Activated CD4-positive, alpha-beta T cell treated with anti-CD3 and anti-CD28 coated beads for 36 hours (primary cell): ENCODE measurements around the gene ADA. TPM values are rescaled to one million over a fixed set of nuclear protein-coding genes. Genes with fewer than 3 reads are reported as not detected.
A peak's percentile ranks its signal among the peaks of the same experiment; 100 is the strongest.
"Not testable (repeated sequence)": the region's sequence is repeated elsewhere in the genome, so short reads cannot be mapped to it uniquely, and the experiment has no call there.

ENCODE experiments used
- ATAC-seq: fragments of 200-7000 bp; cut with Tn5 transposase; one replicate; pipeline ENCODE4 v1.10.0; 2021; ENCODE audit warnings: mild to moderate bottlenecking, moderate library complexity
- CTCF ChIA-PET: fragments of 350-600 bp; sonication (Branson Sonifier 250); formaldehyde crosslinking; loops from one replicate; lab custom pipeline; 2021; ENCODE audit warnings: antibody characterized with exemption; lab: Charles Lee
- POLR2A ChIA-PET: fragments of 350-600 bp; sonication (Branson Sonifier 250); formaldehyde crosslinking; loops from one replicate; lab custom pipeline; 2021; ENCODE audit warnings: antibody characterized with exemption, inconsistent platforms; lab: Charles Lee
- DNase-seq: peaks from one replicate; pipeline ENCODE4 v3.0.0-alpha.2; 2020
- H3K27ac Mint-ChIP-seq: one replicate; pipeline ENCODE4 v1.8.0; 2021; ENCODE audit warnings: mixed read lengths
- H3K27me3 Mint-ChIP-seq: one replicate; pipeline ENCODE4 v1.8.0; 2021; ENCODE audit warnings: mixed read lengths
- H3K36me3 Mint-ChIP-seq: one replicate; pipeline ENCODE4 v1.8.0; 2021; ENCODE audit warnings: low read depth, mixed read lengths
- H3K4me1 Mint-ChIP-seq: one replicate; pipeline ENCODE4 v1.8.0; 2021; ENCODE audit warnings: mixed read lengths
- H3K4me3 Mint-ChIP-seq: one replicate; pipeline ENCODE4 v1.8.0; 2021; ENCODE audit warnings: mild to moderate bottlenecking, moderate library complexity, mixed read lengths
- H3K9me3 Mint-ChIP-seq: one replicate; pipeline ENCODE4 v1.8.0; 2021; ENCODE audit warnings: low read depth, mixed read lengths
- intact Hi-C, 2 experiments: fragments of 100-400 bp; cut with DNase I in 1 of 2; cut with micrococcal nuclease in 1 of 2; formaldehyde crosslinking; loops; one replicate each; pipeline versions ENCODE4 v1.14.2 to v1.15.1; 2022 to 2024; cut with DNase I, micrococcal nuclease
- total RNA-seq, 2 experiments: library from RNA; stranded (reverse); gene quantifications; one replicate each; pipeline ENCODE4 v1.2.3, GENCODE V29; 2021

The ADA gene
- 10 to 100 TPM; 33.8 to 37.8 TPM for total RNA-seq

DNA sequence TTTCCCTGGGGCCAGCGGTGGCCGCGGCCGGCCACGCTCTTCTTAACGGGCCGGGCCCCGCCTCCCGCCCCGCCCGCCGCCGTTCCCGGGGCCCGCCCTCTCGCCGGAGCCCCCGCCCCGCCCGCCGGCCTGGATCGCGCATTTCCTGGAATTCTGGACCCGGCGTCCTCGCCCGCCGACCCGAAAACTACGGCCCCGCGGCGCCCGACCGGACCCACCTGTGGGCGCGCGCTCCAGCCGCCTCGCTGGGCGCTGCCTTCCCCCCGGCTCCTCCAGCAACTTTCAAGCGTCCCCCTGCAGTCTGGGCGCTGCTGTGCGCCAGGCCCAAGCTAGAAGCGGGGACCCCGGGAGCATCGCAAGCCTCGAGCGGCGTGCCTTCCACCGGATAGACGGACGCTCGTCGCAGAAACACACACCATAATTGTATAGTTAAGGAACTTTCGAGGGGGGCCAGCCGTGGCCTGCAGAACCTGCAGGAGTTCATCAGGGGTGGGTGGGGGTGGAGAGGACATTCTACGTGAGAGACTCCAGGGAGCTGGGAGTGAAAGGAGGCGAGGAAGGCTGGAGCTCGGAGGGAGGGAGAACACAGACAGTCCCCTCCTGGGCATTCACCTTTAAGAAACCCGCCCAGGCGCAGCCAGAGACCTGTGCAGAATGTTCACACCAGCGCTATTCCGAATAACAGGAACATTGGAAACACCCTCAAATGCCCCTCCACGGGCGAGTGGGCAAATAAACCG lies at the start of gene ADA:
TSS of gene ADA (minus strand) at position 16 of the 740 bp plus-strand sequence. CDS start 92 bp downstream, outside the sequence.
- Mint-ChIP-seq H3K27me3 (no peaks in the 10 kb centered on the region), H3K4me1 (peaks cover 50% of the 10 kb centered on the region), H3K27ac (peak within 1 kb of the TSS; percentile 89), H3K9me3 (peaks cover 2% of the 10 kb centered on the region), H3K4me3 (peak within 1 kb of the TSS; percentile 78), H3K36me3 (peaks cover 3% of the 10 kb centered on the region)
- intact Hi-C loops: loop anchor here in 1 of 2 experiments (1.0 to 5.0 kb wide), 5 partner anchors 130 to 441 kb away; partner anchors contain the start of genes FITM2, OSER1, SERINC3 and TTPAL
- DNase-seq (peak; percentile 65), ATAC-seq (peak; percentile 48)
- ChIA-PET POLR2A (no interaction called here), CTCF (interaction anchor here (1.1 to 3.3 kb wide), 3 partner anchors 12 to 441 kb away, joined by 3 to 20 read pairs (median 4); partner anchors contain the start of gene OSER1)

DNA sequence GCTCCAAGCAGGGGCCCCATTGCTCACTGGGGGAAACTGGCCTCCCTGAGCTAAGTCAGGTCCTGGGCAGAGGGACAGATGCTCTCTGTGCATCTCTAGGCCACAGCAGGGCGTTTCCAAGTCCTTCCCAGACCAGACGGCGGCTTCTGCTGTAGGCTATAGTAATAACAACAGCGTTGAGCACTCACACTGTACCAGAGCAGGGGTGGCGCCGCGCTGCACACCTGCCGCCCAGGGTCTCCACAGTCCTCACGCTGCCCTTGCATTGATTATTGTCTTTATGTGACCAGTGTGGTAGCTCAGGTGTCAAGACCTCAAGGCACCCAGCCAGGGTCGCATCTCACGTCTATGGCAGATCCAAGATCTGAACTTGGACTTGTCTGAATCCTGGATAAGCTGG lies 48.8 kb upstream of the ADA start:
- ChIA-PET CTCF (no interaction called here), POLR2A (no interaction called here)
- Mint-ChIP-seq H3K27me3 (peaks cover under 1% of the 10 kb centered on the region), H3K36me3 (no peaks in the 10 kb centered on the region), H3K27ac (no peak overlapping the region), H3K9me3 (no peaks in the 10 kb centered on the region), H3K4me3 (no peak overlapping the region), H3K4me1 (peaks cover 1% of the 10 kb centered on the region)
- DNase-seq (no peak), ATAC-seq (no peak)
- intact Hi-C loops: no loop called here

DNA sequence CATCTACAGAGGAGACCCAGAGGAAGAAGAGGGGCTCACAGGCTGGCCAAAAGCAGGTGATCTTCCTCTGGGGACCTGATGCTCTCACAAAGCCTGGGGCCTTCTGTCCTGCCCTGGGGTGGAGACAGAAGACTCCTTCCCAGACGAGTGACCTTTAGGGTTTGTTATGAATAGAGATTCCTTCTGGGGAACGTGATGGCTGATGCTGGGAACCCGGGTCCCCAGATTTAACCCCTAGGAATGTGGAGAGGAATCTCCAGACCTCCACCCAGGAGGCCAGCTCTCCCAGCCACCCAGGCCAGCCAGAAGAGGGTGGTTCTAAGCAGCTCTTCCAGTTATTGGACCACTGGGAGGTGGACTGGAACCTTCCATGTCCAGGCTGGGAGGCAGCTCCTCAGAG lies 46.9 kb upstream of the ADA start:
- POLR2A ChIA-PET: interaction anchor here (0.7 kb wide), 1 partner anchor 169 kb away, joined by 3 read pairs; no protein-coding TSS in a partner anchor
- intact Hi-C loops: no loop called here
- Mint-ChIP-seq H3K27me3 (no peaks in the 10 kb centered on the region), H3K36me3 (no peaks in the 10 kb centered on the region), H3K4me3 (no peak overlapping the region), H3K9me3 (no peaks in the 10 kb centered on the region), H3K4me1 (peaks cover 4% of the 10 kb centered on the region), H3K27ac (no peak overlapping the region)
- CTCF ChIA-PET: interaction anchor here (1.2 kb wide), 1 partner anchor 13 kb away, joined by 9 read pairs; no protein-coding TSS in a partner anchor
- DNase-seq (no peak), ATAC-seq (no peak)

DNA sequence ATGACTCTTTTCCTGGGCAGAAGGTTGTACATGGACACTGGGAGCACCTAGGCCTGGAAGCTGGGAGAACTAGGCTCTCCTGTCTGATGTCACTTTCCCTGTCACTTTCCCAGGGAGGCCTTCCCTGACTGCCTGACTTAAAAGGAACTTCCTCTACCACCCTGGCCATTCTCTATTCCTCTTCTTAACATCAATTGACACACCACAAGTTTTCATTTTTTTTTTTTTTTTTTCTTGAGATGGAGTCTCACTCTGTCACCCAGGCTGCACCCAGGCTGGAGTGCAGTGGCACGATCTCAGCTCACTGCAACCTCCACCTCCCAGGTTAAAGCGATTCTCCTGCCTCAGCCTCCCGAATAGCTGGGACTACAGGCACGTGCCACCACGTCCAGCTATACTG lies 45.5 kb upstream of the ADA start:
- ATAC-seq, H3K27ac Mint-ChIP-seq, H3K9me3 Mint-ChIP-seq: not testable (repeated sequence)

GRCh38 chr20:44696315-44696714 lies 44.8 kb upstream of the ADA start:
- Mint-ChIP-seq H3K36me3 (no peaks in the 10 kb centered on the region), H3K4me1 (peaks cover 4% of the 10 kb centered on the region), H3K4me3 (no peak overlapping the region), H3K9me3 (peaks cover 2% of the 10 kb centered on the region), H3K27me3 (no peaks in the 10 kb centered on the region), H3K27ac (no peak overlapping the region)
- CTCF ChIA-PET: interaction anchor here (0.7 to 1.4 kb wide), 4 partner anchors 10 to 27 kb away, joined by 3 to 6 read pairs (median 4); no protein-coding TSS in a partner anchor
- no peak for ATAC-seq
- no peak for DNase-seq
- intact Hi-C loops: no loop called here
- POLR2A ChIA-PET: interaction anchor here (0.6 kb wide), 1 partner anchor 24 kb away, joined by 3 read pairs; no protein-coding TSS in a partner anchor

More for the DNA sequence above, 45.5 kb upstream of the ADA start:
- H3K4me3 Mint-ChIP-seq, H3K4me1 Mint-ChIP-seq, DNase-seq, POLR2A ChIA-PET, intact Hi-C loops, H3K36me3 Mint-ChIP-seq, H3K27me3 Mint-ChIP-seq: not testable (repeated sequence)
- CTCF ChIA-PET: interaction anchor here (0.8 to 1.1 kb wide), 2 partner anchors 11 to 27 kb away, joined by 3 to 5 read pairs; no protein-coding TSS in a partner anchor

- H3K27ac Mint-ChIP-seq: no peak overlapping the region
- ChIA-PET POLR2A (interaction anchor here (0.6 kb wide), 1 partner anchor 25 kb away, joined by 3 read pairs; no protein-coding TSS in a partner anchor), CTCF (interaction anchor here (0.7 to 1.4 kb wide), 3 partner anchors 10 to 15 kb away, joined by 3 to 6 read pairs (median 3); no protein-coding TSS in a partner anchor)
- H3K36me3 Mint-ChIP-seq: no peaks in the 10 kb centered on the region
- ATAC-seq (no peak), DNase-seq (no peak)
- H3K4me1 Mint-ChIP-seq: peaks cover 7% of the 10 kb centered on the region
- H3K27me3 Mint-ChIP-seq: no peaks in the 10 kb centered on the region
- H3K4me3 Mint-ChIP-seq: no peak overlapping the region
- peaks cover 2% of the 10 kb centered on the region for H3K9me3 Mint-ChIP-seq
- intact Hi-C loops: no loop called here
Measured at GRCh38 chr20:44695674-44696300, 44.3 kb upstream of the ADA start.

- H3K4me1 Mint-ChIP-seq: peaks cover 7% of the 10 kb centered on the region
- H3K9me3 Mint-ChIP-seq: peaks cover 2% of the 10 kb centered on the region
- H3K36me3 Mint-ChIP-seq: no peaks in the 10 kb centered on the region
- no peaks in the 10 kb centered on the region for H3K27me3 Mint-ChIP-seq
- ChIA-PET POLR2A (no interaction called here), CTCF (interaction anchor here (0.6 to 1.4 kb wide), 2 partner anchors 10 to 49 kb away, joined by 3 to 6 read pairs; no protein-coding TSS in a partner anchor)
- no peak overlapping the region for H3K4me3 Mint-ChIP-seq
- intact Hi-C loops: no loop called here
- no peak for ATAC-seq
- no peak for DNase-seq
- H3K27ac Mint-ChIP-seq: no peak overlapping the region
Measured at GRCh38 chr20:44695295-44695673, 43.8 kb upstream of the ADA start.

GRCh38 chr20:44694159-44694558 lies 42.7 kb upstream of the ADA start:
- H3K27ac Mint-ChIP-seq: no peak overlapping the region
- DNase-seq (no peak), ATAC-seq (no peak)
- CTCF ChIA-PET: interaction anchor here (0.6 to 1.6 kb wide), 3 partner anchors 9 to 378 kb away, joined by 3 to 5 read pairs (median 4); no protein-coding TSS in a partner anchor
- peaks cover 7% of the 10 kb centered on the region for H3K4me1 Mint-ChIP-seq
- H3K27me3 Mint-ChIP-seq: no peaks in the 10 kb centered on the region
- POLR2A ChIA-PET: no interaction called here
- intact Hi-C loops: no loop called here
- H3K36me3 Mint-ChIP-seq: no peaks in the 10 kb centered on the region
- peaks cover 2% of the 10 kb centered on the region for H3K9me3 Mint-ChIP-seq
- H3K4me3 Mint-ChIP-seq: no peak overlapping the region

DNA sequence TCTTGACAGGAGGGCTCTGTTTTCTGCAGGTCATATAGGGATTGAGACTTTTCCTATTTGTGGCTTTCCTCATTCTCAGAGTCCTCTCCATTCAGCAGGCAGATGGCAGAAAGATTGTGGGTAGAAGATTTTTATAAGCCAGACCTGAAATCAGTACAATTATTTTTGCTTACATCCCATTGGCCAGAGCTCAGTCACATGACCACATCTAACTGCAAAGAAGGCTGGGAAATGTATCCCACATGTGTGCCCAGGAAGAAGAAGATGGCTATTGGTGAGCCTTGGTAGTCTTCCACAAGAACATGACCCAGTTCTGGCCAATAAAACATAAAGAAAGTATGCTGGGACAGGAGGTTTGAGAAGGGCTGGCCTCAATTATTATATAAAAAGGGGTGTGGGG lies 42.1 kb upstream of the ADA start:
- intact Hi-C loops: no loop called here
- CTCF ChIA-PET: interaction anchor here (1.3 to 1.6 kb wide), 2 partner anchors 9 to 10 kb away, joined by 4 to 5 read pairs; no protein-coding TSS in a partner anchor
- DNase-seq (no peak), ATAC-seq (no peak)
- H3K36me3 Mint-ChIP-seq: no peaks in the 10 kb centered on the region
- POLR2A ChIA-PET: no interaction called here
- H3K4me1 Mint-ChIP-seq: peaks cover 7% of the 10 kb centered on the region
- no peaks in the 10 kb centered on the region for H3K27me3 Mint-ChIP-seq
- no peak overlapping the region for H3K27ac Mint-ChIP-seq
- peaks cover 2% of the 10 kb centered on the region for H3K9me3 Mint-ChIP-seq
- no peak overlapping the region for H3K4me3 Mint-ChIP-seq

GRCh38 chr20:44692932-44693480 lies 41.5 kb upstream of the ADA start:
- H3K27me3 Mint-ChIP-seq: no peaks in the 10 kb centered on the region
- peaks cover 2% of the 10 kb centered on the region for H3K9me3 Mint-ChIP-seq
- no peak overlapping the region for H3K27ac Mint-ChIP-seq
- no peaks in the 10 kb centered on the region for H3K36me3 Mint-ChIP-seq
- no peak overlapping the region for H3K4me3 Mint-ChIP-seq
- CTCF ChIA-PET: interaction anchor here (1.3 to 1.6 kb wide), 2 partner anchors 8 to 10 kb away, joined by 4 to 5 read pairs; no protein-coding TSS in a partner anchor
- POLR2A ChIA-PET: no interaction called here
- intact Hi-C loops: no loop called here
- no peak for DNase-seq
- peaks cover 7% of the 10 kb centered on the region for H3K4me1 Mint-ChIP-seq
- ATAC-seq: no peak
